ENCODE measurements around the gene KRR1.
A peak's percentile ranks its signal among the peaks of the same experiment; 100 is the strongest.
"Not testable (repeated sequence)": the region's sequence is repeated elsewhere in the genome, so short reads cannot be mapped to it uniquely, and the experiment has no call there.

The KRR1 gene

GRCh38 chr12:75525263-75525662 is 13.9 kb upstream of the KRR1 start:
- no peak for DNase-seq (ENCODE audit: low read depth)

- not testable (repeated sequence) for DNase-seq (ENCODE audit: low read depth)
Measured at GRCh38 chr12:75522124-75522523, 10.7 kb upstream of the KRR1 start.

DNA sequence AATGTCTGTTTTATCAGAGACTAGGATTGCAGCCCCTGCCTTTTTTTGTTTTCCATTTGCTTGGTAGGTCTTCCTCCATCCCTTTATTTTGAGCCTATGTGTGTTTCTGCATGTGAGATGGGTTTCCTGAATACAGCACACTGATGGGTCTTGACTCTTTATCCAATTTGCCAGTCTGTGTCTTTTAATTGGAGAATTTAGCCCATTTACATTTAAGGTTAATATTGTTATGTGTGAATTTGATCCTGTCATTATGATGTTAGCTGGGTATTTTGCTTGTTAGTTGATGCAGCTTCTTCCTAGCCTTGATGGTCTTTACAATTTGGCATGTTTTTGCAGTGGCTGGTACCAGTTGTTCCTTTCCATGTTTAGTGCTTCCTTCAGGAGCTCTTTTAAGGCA is 9.8 kb upstream of the KRR1 start:
- not testable (repeated sequence) for DNase-seq (ENCODE audit: low read depth)

- no peak for DNase-seq (ENCODE audit: low read depth)
Measured at GRCh38 chr12:75509621-75510020, 1.8 kb downstream of the KRR1 start.

DNA sequence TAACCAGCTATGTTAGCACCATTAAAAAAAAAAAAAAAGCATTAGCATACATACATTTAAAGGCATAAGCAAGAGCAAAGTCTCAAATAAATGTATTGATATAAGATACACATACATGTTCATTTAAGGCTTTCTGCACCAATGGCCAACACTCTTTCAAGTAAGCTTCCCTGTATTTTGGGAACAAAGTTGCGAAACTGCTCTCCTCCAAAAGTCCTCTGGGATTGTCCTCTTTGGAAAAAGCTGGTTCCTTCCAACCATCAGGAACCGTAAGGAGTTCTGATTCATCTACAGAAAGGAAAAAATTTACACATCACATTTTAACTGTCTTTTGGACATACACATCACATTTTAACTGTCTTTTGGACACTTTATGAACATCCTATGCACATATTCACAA is 3.2 kb downstream of the KRR1 start:
- DNase-seq (ENCODE audit: low read depth), result no peak

DNA sequence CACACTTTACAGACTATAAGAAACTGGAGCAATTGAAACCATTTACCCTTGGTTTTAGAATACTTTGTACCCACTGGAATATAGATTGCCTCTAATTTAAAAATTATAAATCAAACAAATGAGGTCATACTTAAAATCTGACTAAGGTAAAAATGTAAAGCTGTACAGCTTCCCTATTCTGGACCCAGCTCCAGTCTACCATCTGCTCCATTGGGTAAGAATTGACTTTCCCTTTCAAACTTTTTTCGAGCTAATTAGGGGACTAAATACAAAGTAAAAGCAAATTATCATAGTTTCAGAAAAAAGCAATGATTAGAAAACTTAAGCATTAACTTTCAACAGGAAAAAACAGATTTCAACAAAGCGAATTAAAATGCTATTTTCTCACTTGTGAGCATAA is 4.3 kb downstream of the KRR1 start:
- DNase-seq (ENCODE audit: low read depth), result no peak

GRCh38 chr12:75505706-75506312 is 5.6 kb downstream of the KRR1 start:
- DNase-seq (ENCODE audit: low read depth), result peak; percentile 64

- no peak for DNase-seq (ENCODE audit: low read depth)
Measured at GRCh38 chr12:75503866-75504265, 7.5 kb downstream of the KRR1 start.

- no peak for DNase-seq (ENCODE audit: low read depth)
Measured at GRCh38 chr12:75503459-75503858, 8.0 kb downstream of the KRR1 start.

DNA sequence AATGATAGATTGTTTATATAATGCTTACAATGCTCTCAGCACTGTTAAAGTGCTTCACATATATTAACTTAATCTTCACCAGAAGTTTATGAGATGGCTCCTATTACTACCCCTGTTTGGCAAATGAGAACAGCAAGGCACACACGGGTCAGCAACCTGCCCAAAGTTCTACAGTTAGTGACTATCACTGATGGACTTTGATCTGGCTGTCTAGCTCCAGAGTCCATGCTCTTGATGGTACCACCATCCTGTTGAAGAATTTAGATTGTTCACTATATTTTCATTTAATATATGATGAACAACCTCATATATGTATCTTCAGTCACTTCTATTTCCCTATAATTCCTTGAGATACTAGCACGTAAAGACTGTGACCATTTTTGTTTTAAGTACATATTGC is 20.2 kb downstream of the KRR1 start:
- DNase-seq (ENCODE audit: low read depth), result no peak

DNA sequence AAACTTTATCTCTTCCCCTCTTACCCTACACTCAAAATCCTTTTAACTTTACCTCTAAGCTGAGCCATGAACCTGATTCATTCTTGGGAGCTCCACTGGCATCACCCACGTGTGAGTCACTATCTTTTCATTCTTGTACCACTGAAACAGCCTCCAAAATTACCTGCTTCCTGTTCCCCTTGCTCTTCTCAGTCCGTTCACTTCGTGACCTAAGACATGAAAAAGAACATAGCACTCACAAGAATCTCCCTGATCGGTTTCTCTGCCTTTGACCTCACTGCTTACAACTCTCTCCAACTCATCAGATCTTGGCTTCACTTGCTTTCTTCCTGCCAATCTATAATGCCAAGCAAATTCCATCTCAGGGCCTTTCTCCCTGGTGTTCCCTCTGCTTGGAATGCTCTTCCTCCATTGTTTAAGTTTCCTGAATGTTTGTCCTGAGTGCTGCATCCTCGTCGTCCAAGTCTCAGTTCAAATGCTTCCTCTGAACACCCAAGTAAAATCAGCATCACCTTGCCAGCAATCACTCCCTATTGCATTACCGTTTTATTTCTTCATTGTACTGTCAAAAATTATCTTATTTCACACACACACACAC is 21.7 kb downstream of the KRR1 start:
- DNase-seq (ENCODE audit: low read depth), result peak; percentile 86

DNA sequence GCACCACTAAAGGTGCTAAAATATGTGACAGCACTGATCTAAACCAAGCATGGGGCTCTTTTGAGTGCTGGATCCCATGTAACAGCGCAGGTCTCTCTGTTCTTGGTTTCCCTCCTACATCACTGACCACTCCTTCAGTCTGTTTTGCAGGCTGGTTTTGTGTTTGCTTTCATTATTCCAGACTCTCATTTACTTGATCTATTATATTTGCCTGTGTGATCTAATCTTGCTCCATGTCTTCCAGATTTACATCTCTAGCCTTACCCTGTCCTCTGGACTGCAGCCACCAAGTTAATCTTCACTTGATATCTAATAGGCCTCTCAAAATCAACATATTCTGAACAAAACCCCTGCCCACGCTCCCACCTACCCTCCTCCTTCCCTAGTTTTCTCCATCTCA is 22.2 kb downstream of the KRR1 start:
- DNase-seq (ENCODE audit: low read depth), result no peak

DNA sequence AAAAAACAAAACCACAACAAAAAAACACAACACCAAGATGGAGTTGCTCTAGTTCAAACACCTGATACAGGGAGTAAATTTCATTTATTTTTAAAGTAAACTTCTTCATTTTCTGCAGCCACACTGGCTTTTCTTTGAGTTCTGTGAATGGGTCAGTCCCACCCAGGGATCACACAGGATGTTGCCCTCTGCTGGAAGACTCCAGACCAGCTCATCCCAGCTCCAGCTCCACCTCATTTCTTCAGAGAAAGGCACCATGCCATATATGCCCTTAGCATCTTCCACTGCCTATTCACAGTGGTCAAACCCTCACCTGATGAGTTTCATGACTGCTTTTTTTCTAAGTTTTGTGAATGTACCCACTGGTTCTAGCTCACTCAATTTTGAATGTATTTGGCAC is 22.9 kb downstream of the KRR1 start:
- peak; percentile 66 for DNase-seq (ENCODE audit: low read depth)

DNA sequence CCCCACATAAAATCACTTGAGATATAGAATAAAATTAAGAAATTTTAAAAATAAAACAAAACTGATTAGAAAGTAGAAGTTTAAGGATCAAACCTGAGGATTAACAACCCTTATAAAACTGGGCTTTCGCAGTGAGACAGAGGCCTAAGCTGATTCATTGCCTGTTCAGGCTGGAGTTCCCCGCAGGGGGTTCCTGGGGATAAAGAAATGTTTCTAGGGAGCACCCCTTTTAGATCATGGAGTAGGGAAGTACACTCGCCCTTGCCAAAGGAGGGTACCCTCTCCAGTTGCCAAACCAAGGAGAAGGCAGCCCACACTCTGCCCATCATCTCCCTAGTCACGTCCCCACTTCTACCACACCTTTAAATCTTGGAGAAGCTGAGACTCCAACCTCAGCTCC is 24.1 kb downstream of the KRR1 start:
- DNase-seq (ENCODE audit: low read depth), result no peak

DNA sequence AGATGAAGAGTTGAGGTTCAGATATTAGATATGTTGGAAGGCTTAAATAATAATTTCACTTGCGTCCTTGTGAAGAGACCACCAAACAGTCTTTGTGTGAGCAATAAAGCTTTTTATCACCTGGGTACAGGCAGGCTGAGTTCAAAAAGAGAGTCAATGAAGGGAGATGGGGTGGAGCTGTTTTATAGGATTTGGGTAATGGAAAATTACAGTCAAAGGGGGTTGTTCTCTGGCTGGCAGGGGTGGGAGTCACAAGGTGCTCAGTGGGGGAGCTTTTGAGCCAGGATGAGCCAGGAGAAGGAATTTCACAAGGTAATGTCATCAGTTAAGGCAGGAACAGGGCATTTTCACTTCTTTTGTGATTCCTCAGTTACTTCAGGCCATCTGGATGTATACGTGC is 27.0 kb downstream of the KRR1 start:
- DNase-seq (ENCODE audit: low read depth), result not testable (repeated sequence)

DNA sequence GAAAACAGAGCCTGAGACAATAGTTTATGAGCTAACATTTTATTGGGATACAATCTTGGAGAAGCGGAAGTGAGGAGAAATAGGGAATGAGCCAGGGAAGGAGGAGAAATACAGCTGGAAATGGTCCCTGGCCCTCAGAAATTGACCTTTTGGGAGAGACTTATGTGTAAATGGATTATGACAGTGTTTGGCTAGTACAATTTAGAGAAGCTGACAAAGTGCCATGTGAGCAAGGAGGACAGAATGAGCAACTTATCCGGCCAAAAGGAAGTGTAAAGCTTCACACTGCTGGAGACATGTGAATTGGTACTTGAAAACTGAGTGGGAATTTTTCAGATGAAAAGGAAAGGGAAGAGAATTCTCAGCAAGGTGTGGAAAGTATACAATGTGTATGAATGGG is 28.0 kb downstream of the KRR1 start:
- no peak for DNase-seq (ENCODE audit: low read depth)

DNA sequence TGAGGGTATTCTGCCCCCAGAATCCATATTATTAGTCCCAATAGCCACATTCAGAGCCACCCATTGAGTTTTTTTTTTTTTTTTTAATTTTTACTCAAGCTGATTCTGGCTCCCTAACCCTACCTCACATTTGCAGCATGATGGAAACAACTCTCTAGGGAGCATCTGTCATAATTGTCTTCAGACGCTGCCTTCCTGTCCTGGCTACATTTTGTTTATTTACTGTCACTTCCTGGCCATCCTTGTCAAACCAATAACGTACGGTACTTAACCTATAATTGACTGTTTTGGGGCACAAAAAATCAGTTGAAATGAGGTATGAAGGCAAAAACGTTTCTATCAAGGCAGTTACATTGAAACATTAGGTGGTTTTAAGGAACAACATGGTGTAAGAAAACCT is 28.8 kb downstream of the KRR1 start:
- DNase-seq (ENCODE audit: low read depth), result peak; percentile 28

DNA sequence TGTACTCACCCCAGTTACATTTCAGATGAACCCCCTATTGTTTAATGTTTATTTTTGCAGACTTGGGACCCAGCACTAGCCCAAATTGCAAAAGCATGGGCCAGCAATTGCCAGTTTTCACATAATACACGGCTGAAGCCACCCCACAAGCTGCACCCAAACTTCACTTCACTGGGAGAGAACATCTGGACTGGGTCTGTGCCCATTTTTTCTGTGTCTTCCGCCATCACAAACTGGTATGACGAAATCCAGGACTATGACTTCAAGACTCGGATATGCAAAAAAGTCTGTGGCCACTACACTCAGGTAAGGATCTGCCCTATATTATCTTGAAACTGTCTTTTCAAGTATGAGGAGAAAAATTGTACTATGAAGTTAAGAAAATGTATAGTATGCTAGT is 29.6 kb downstream of the KRR1 start:
- peak; percentile 59 for DNase-seq (ENCODE audit: low read depth)

GRCh38 chr12:75481013-75481705 is 30.2 kb downstream of the KRR1 start:
- DNase-seq (ENCODE audit: low read depth), result peak; percentile 30

GRCh38 chr12:75480469-75480949 is 30.9 kb downstream of the KRR1 start, which contains the start of gene GLIPR1:
Gene GLIPR1 (plus strand): TSS chr12:75480755. CDS start chr12:75480881, 126 bp downstream.
- peak; percentile 97 for DNase-seq (ENCODE audit: low read depth)

GRCh38 chr12:75479963-75480461 is 31.4 kb downstream of the KRR1 start:
- DNase-seq (ENCODE audit: low read depth), result peak; percentile 48

- DNase-seq (ENCODE audit: low read depth), result no peak
Measured at GRCh38 chr12:75478116-75478794, 33.2 kb downstream of the KRR1 start.

- DNase-seq (ENCODE audit: low read depth), result no peak
Measured at GRCh38 chr12:75477137-75477536, 34.3 kb downstream of the KRR1 start.

Data from ELR (cell line).